AG04449 (cell line): ENCODE results near the gene DTNBP1.
A peak's percentile ranks its signal among the peaks of the same experiment; 100 is the strongest.

ENCODE experiments used
- CTCF ChIA-PET: fragments of 350-600 bp; formaldehyde crosslinking; extraction: SDS; loops from one replicate; lab custom pipeline; 2021; ENCODE audit warnings: antibody characterized with exemption; lab: Yijun Ruan, JAX
- POLR2A ChIA-PET: fragments of 400-600, 350-600 bp; formaldehyde crosslinking; extraction: SDS; loops from one replicate; lab custom pipeline; 2020; ENCODE audit warnings: antibody characterized with exemption, inconsistent platforms; lab: Yijun Ruan, JAX
- DNase-seq: peaks from one replicate; pipeline ENCODE4 v3.0.0-alpha.2; 2010; ENCODE audit warnings: low read depth, low spot score
- H3K4me3 ChIP-seq: 2 replicates; pipeline ENCODE4 v1.5.1; 2011; ENCODE audit warnings: low read depth, mild to moderate bottlenecking, control low read depth, low read length
- CTCF ChIP-seq: IDR thresholded peaks from one replicate; pipeline ENCODE4 v1.5.1; 2011; ENCODE audit warnings: mild to moderate bottlenecking, moderate library complexity, low read length, control low read depth, inconsistent platforms; ENCODE audit not compliant: insufficient read depth; ENCODE audit errors: missing control alignments

Gene DTNBP1

DNA sequence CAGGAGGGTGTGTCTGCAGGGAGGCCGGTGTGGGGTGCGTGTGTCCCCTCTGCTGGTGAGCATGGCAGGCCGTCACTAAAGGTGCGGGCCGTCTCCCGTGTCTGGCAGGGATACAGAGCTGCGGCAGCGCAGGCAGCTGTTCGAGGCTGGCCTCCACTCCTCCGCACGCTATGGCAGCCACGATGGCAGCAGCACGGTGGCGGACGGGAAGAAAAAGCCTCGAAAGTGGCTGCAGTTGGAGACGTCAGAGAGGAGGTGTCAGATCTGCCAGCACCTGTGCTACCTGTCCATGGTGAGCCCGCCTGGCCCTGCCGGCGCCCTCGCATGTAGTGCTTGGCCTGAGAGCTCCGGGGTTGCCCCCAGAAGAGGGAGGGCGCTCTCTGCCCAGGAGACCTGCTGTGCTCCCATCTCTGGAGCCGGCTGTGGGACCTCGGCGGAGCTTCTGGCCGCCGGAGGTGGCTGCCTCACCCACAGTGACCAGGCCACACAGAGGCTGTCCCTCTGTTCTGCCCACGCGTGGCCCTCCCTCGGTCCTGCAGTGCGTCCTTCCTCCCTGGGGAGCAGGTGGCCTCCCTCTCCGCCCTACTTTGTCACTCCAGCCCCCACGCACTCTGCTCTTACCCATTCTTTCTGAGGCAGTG lies 149.6 kb downstream of the DTNBP1 start:
- DNase-seq: no peak
- ChIA-PET CTCF (no interaction called here), POLR2A (no interaction called here)
- H3K4me3 ChIP-seq: no peak overlapping the region
- TF ChIP-seq CTCF: no peak

DNA sequence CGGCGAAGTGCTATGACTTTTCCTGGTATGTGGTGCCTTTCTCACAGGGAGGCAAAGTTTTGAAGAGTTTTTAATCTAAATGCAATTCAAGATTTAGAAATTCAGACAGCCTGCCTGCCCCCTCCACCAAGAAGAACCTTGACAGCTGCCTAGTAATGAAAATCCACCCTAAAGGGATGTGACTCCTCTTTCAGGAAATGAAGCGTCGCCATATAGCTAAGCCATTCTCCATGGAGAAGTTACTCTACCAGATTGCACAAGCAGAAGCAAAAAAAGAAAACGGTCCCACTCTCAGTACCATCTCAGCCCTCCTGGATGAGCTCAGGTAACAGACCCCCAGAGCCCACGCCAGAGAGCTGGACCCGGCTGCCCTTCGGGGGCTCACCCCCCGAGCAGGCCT lies 150.1 kb downstream of the DTNBP1 start:
- DNase-seq: no peak
- ChIA-PET CTCF (no interaction called here), POLR2A (no interaction called here)
- no peak for TF ChIP-seq CTCF
- H3K4me3 ChIP-seq: no peak overlapping the region

GRCh38 chr6:15512126-15512525 lies 150.7 kb downstream of the DTNBP1 start:
- H3K4me3 ChIP-seq: no peak overlapping the region
- peak; percentile 8 for TF ChIP-seq CTCF
- CTCF ChIA-PET: interaction anchor here (0.9 kb wide), 1 partner anchor 111 kb away, joined by 3 read pairs; no protein-coding TSS in a partner anchor
- POLR2A ChIA-PET: no interaction called here
- no peak for DNase-seq

DNA sequence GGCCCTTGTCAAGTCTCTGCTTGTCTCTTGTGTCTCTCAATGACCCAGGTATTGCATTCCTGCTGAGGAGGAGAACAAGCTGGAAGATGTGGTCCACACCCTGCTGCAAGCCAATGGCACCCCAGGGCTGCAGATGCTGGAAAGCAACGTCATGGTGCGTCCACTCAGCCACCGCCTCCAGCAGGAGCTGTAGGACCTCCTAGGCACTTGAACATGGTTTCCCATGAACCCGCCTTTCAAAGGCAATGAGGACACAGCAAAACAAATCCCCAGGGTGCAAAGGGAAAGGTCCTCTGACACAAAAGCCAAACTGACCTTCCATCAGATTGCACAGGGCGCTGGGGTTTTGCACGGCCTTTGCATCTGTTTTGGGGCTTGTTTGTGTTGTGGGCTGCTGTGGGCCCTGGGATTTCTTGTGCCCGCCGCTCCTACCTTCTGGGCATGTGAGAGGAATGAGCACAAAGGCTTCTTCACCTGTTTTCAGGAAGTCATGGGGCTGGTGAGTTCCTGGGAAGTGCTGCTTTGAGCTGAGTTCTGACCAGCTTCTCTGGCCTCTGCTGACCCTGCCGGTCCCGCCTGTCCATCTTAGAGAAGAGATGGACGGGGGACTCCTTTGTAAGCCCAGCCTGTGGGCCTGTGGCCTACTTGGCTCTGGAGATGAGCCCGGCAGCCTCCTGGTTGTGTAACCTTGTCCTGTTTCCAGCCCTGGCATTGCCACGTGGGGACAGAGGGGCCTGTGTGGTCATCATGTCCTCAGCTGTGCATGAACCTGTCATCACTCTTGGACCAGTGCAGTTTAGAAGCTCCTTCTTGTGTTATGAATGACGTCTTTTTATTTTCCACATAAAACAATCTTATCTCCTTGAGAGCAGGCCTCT lies 151.3 kb downstream of the DTNBP1 start:
- CTCF ChIA-PET: interaction anchor here (0.9 kb wide), 1 partner anchor 112 kb away, joined by 3 read pairs; no protein-coding TSS in a partner anchor
- no peak for DNase-seq
- no peak for TF ChIP-seq CTCF
- POLR2A ChIA-PET: no interaction called here
- H3K4me3 ChIP-seq: no peak overlapping the region

DNA sequence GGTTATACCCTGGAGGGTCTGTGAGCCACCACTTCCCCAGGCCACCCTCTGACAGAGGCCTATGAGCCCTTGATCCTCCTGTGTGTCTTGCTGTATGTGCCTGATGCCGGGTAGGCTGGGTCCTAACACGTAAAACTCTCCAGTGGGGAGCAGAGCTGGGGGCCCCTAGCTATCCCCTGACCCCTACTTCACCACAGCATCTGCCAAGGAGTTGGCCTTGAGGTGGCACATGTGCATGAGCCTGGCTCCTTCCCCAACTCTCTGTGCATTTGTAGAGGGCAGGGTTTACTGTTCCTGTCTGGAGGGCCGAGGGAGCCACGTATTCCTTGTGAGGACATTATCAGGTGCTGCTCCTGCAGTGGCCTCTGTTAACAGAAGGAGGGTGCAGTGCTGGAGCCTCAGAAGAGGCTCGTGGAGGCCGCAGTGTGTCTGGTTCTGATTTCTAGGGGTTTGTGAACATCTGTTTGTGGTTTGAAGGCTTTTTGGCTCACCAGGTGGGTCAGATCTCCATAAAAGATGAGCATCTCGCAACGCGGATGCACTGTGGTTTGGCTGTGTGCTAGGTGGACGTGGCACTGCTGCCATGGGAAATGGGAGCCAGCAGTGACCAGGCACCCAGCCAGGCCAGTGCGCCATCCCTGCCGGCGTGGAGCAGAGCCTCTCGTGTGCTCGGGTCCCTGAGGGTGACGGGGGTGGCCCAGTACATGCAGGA lies 152.1 kb downstream of the DTNBP1 start:
- ChIA-PET CTCF (no interaction called here), POLR2A (no interaction called here)
- no peak for TF ChIP-seq CTCF
- no peak for DNase-seq
- H3K4me3 ChIP-seq: no peak overlapping the region

DNA sequence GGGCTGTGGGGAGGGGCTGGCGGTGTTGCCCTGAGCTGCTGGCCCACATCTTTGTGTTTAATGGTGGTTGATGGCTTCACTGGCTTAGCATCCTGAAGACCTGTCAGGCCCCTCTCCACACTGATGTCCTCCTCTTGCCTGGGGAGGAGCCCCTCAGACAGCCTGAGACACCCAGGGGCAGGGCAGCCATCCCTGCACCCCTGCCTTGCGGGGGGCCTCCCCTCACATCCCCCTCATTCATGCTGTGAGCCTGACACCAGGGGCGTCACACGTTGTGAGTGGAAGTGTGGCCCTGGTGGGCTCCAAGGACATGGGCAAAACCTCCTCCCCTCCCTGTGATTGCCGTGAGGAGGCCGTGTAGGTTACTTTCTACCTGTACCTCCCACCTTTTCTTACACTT lies 152.7 kb downstream of the DTNBP1 start:
- POLR2A ChIA-PET: no interaction called here
- no peak overlapping the region for H3K4me3 ChIP-seq
- CTCF ChIA-PET: no interaction called here
- no peak for TF ChIP-seq CTCF
- DNase-seq: no peak
